Fibroblast of lung (primary cell): ENCODE data around the gene INTS6.

Experiments used
- EZH2 ChIP-seq: IDR thresholded peaks from 2 replicates; pipeline ENCODE4 v1.5.1; 2012; ENCODE audit warnings: low read length, control low read depth, mild to moderate bottlenecking; ENCODE audit errors: missing control alignments
- TF ChIP-seq, protein P1 (sequence below), 2 donors: IDR thresholded peaks in 1 of 2; conservative IDR thresholded peaks in 1 of 2; 1 replicate in 1 of 2; 2 replicates in 1 of 2; pipeline ENCODE4 v1.5.1; 2011 to 2012; ENCODE audit warnings: low read length in 2 of 2, control low read depth in 1 of 2, inconsistent platforms in 1 of 2, low read depth in 1 of 2, mild to moderate bottlenecking in 1 of 2

DNA sequence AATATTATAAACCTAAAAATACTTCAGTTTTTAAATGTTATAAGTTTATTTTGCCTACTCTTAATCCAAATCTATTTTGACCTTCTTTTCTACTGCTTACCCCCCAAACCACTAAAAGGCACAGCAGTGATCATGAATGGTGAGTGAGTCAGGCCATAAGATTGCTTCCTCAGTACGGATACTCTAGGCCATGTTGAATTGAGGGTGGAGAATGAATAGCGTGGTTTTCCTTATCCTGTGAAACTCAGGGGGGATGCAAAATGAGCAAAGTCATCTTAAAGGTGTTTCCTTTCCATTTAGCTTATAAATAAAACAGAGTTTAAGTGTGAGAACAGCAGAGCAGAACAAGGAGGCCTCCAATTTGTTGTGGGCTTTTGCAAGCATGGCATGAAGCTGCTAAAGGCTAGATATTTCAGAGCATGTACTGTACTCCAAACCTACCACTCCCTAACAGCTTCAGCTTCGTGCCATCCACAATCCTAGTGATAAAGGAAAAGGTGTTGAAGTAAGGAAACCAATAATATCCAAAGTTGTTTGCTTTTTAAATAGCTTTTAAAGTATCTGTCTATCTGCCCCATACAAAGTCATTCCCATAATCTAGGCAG is 88.3 kb downstream of the INTS6 start:
- no peak for TF ChIP-seq EZH2
- TF ChIP-seq, protein P1, sequence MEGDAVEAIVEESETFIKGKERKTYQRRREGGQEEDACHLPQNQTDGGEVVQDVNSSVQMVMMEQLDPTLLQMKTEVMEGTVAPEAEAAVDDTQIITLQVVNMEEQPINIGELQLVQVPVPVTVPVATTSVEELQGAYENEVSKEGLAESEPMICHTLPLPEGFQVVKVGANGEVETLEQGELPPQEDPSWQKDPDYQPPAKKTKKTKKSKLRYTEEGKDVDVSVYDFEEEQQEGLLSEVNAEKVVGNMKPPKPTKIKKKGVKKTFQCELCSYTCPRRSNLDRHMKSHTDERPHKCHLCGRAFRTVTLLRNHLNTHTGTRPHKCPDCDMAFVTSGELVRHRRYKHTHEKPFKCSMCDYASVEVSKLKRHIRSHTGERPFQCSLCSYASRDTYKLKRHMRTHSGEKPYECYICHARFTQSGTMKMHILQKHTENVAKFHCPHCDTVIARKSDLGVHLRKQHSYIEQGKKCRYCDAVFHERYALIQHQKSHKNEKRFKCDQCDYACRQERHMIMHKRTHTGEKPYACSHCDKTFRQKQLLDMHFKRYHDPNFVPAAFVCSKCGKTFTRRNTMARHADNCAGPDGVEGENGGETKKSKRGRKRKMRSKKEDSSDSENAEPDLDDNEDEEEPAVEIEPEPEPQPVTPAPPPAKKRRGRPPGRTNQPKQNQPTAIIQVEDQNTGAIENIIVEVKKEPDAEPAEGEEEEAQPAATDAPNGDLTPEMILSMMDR (conservative IDR thresholded peaks at IDR 0.05 in 1 of 2, IDR thresholded peaks at IDR 0.05 in 1 of 2; ENCODE audit: low read depth in 1 of 2, low read length in 2 of 2), result no peak
